Right renal cortex interstitium (tissue), 3 donors: ENCODE data around the gene HDGFL2. TPM values are rescaled to one million over a fixed set of nuclear protein-coding genes. Genes with fewer than 3 reads are reported as not detected.

ENCODE experiments used
- DNase-seq, 3 donors: peaks; one replicate each; pipeline ENCODE4 v3.0.0-alpha.2; 2013; ENCODE audit warnings: low read depth in 3 of 3, low spot score in 2 of 3
- polyA plus RNA-seq, 3 donors: library from polyadenylated mRNA; unstranded; fragments of 120-200 nt; gene quantifications; one replicate each; pipeline ENCODE4 v1.2.1, GENCODE V29; 2013; ENCODE audit not compliant: insufficient read length in 3 of 3

HDGFL2 gene
- polyA plus RNA-seq, result 10 to 100 TPM; 58.9 to 66.0 (median 62.3) TPM

- no peak for DNase-seq
Observed at GRCh38 chr19:4472174-4472974, at the start of gene HDGFL2. TSS of gene HDGFL2 (plus strand) at chr19:4472297. CDS start at chr19:4472351, 54 bp downstream.

GRCh38 chr19:4423416-4424126 is 48.5 kb upstream of the HDGFL2 start:
- DNase-seq, result no peak

- no peak for DNase-seq
Observed at GRCh38 chr19:4425537-4425936, 46.6 kb upstream of the HDGFL2 start.

- DNase-seq, result no peak
Observed at GRCh38 chr19:4428326-4428975, 43.6 kb upstream of the HDGFL2 start.

- no peak for DNase-seq
Observed at GRCh38 chr19:4429256-4429655, 42.8 kb upstream of the HDGFL2 start.

- DNase-seq, result peak in 2 of 3 donors; percentile 40 to 41
Observed at GRCh38 chr19:4429771-4430171, 42.3 kb upstream of the HDGFL2 start.

GRCh38 chr19:4430760-4431159 is 41.3 kb upstream of the HDGFL2 start:
- no peak for DNase-seq

GRCh38 chr19:4431296-4431695 is 40.8 kb upstream of the HDGFL2 start:
- DNase-seq, result no peak

GRCh38 chr19:4431808-4432674 is 40.1 kb upstream of the HDGFL2 start:
- no peak for DNase-seq

GRCh38 chr19:4432918-4433506 is 39.1 kb upstream of the HDGFL2 start:
- DNase-seq, result no peak

- DNase-seq, result no peak
Observed at GRCh38 chr19:4434391-4434790, 37.7 kb upstream of the HDGFL2 start.

- no peak for DNase-seq
Observed at GRCh38 chr19:4436231-4436630, 35.9 kb upstream of the HDGFL2 start.

- no peak for DNase-seq
Observed at GRCh38 chr19:4437103-4437502, 35.0 kb upstream of the HDGFL2 start.

GRCh38 chr19:4439243-4439642 is 32.9 kb upstream of the HDGFL2 start:
- no peak for DNase-seq

GRCh38 chr19:4441994-4442818 is 29.9 kb upstream of the HDGFL2 start:
- no peak for DNase-seq

GRCh38 chr19:4442819-4443146 is 29.3 kb upstream of the HDGFL2 start:
- DNase-seq, result no peak

- DNase-seq, result no peak
Observed at GRCh38 chr19:4443188-4443587, 28.9 kb upstream of the HDGFL2 start.

- no peak for DNase-seq
Observed at GRCh38 chr19:4443966-4444764, 27.9 kb upstream of the HDGFL2 start.
